Skeletal muscle satellite cell (primary cell): ENCODE data around the gene ADGRG2.

ENCODE experiments used
- H3K27me3 ChIP-seq: 2 replicates; pipeline ENCODE4 v1.7.0; 2013; ENCODE audit warnings: low read length; ENCODE audit not compliant: control insufficient read depth, insufficient read depth
- H3K36me3 ChIP-seq: 2 replicates; pipeline ENCODE4 v1.7.0; 2013; ENCODE audit warnings: mild to moderate bottlenecking, control low read depth, low read length; ENCODE audit not compliant: insufficient read depth
- H3K4me1 ChIP-seq: 2 replicates; pipeline ENCODE4 v1.7.0; 2013; ENCODE audit warnings: low read length; ENCODE audit not compliant: control insufficient read depth, insufficient read depth
- H3K4me2 ChIP-seq: 2 replicates; pipeline ENCODE4 v1.7.0; 2013; ENCODE audit warnings: mild to moderate bottlenecking, low read length
- H3K4me3 ChIP-seq: 2 replicates; pipeline ENCODE4 v1.7.0; 2013; ENCODE audit warnings: low read length
- H3K9ac ChIP-seq: 2 replicates; pipeline ENCODE4 v1.7.0; 2013; ENCODE audit warnings: mild to moderate bottlenecking, low read depth, low read length, moderate library complexity
- H3K9me3 ChIP-seq: replicated peaks from 2 replicates; pipeline ENCODE4 v1.7.0; 2013; ENCODE audit warnings: mild to moderate bottlenecking, control low read depth, low read length

ADGRG2 gene

GRCh38 chrX:18971506-18971905 lies 150.8 kb downstream of the ADGRG2 start:
- Histone ChIP-seq H3K4me3 (no peak overlapping the region), H3K27me3 (no peaks in the 10 kb centered on the region), H3K9me3 (no peaks in the 10 kb centered on the region), H3K9ac (no peak overlapping the region), H3K36me3 (no peaks in the 10 kb centered on the region), H3K4me2 (no peak overlapping the region), H3K4me1 (no peaks in the 10 kb centered on the region)

- no peaks in the 10 kb centered on the region for H3K4me1 ChIP-seq
- no peak overlapping the region for H3K9ac ChIP-seq
- no peak overlapping the region for H3K4me2 ChIP-seq
- H3K4me3 ChIP-seq = no peak overlapping the region
- no peaks in the 10 kb centered on the region for H3K36me3 ChIP-seq
- no peaks in the 10 kb centered on the region for H3K27me3 ChIP-seq
- H3K9me3 ChIP-seq = no peaks in the 10 kb centered on the region
Observed at GRCh38 chrX:18970465-18970864, 151.8 kb downstream of the ADGRG2 start.

- H3K27me3 ChIP-seq = no peaks in the 10 kb centered on the region
- H3K9me3 ChIP-seq = no peaks in the 10 kb centered on the region
- no peak overlapping the region for H3K9ac ChIP-seq
- H3K4me1 ChIP-seq = peaks cover 5% of the 10 kb centered on the region
- H3K36me3 ChIP-seq = no peaks in the 10 kb centered on the region
- no peak overlapping the region for H3K4me2 ChIP-seq
- no peak overlapping the region for H3K4me3 ChIP-seq
Observed at GRCh38 chrX:18966624-18967023, 155.6 kb downstream of the ADGRG2 start.

GRCh38 chrX:18964901-18965300 lies 157.4 kb downstream of the ADGRG2 start:
- Histone ChIP-seq H3K4me1 (peaks cover 7% of the 10 kb centered on the region), H3K9ac (no peak overlapping the region), H3K27me3 (no peaks in the 10 kb centered on the region), H3K9me3 (no peaks in the 10 kb centered on the region), H3K4me3 (no peak overlapping the region), H3K36me3 (no peaks in the 10 kb centered on the region), H3K4me2 (no peak overlapping the region)

GRCh38 chrX:18964026-18964425 lies 158.2 kb downstream of the ADGRG2 start:
- peaks cover 7% of the 10 kb centered on the region for H3K4me1 ChIP-seq
- no peaks in the 10 kb centered on the region for H3K9me3 ChIP-seq
- H3K4me3 ChIP-seq = no peak overlapping the region

GRCh38 chrX:18962329-18962728 lies 159.9 kb downstream of the ADGRG2 start:
- Histone ChIP-seq H3K4me3 (no peak overlapping the region), H3K36me3 (no peaks in the 10 kb centered on the region), H3K4me2 (peak overlapping the region; percentile 31), H3K9me3 (no peaks in the 10 kb centered on the region), H3K9ac (no peak overlapping the region), H3K4me1 (peaks cover 7% of the 10 kb centered on the region), H3K27me3 (no peaks in the 10 kb centered on the region)

More at GRCh38 chrX:18964026-18964425, 158.2 kb downstream of the ADGRG2 start:
- Histone ChIP-seq H3K9ac (no peak overlapping the region), H3K27me3 (no peaks in the 10 kb centered on the region), H3K36me3 (no peaks in the 10 kb centered on the region), H3K4me2 (no peak overlapping the region)

GRCh38 chrX:18961686-18962085 lies 160.6 kb downstream of the ADGRG2 start:
- no peak overlapping the region for H3K4me3 ChIP-seq
- H3K4me2 ChIP-seq = peak overlapping the region; percentile 31
- H3K27me3 ChIP-seq = no peaks in the 10 kb centered on the region
- no peaks in the 10 kb centered on the region for H3K9me3 ChIP-seq
- peaks cover 7% of the 10 kb centered on the region for H3K4me1 ChIP-seq
- H3K9ac ChIP-seq = no peak overlapping the region
- H3K36me3 ChIP-seq = no peaks in the 10 kb centered on the region

- no peak overlapping the region for H3K9ac ChIP-seq
- no peak overlapping the region for H3K4me3 ChIP-seq
- H3K27me3 ChIP-seq = no peaks in the 10 kb centered on the region
- H3K4me2 ChIP-seq = no peak overlapping the region
- no peaks in the 10 kb centered on the region for H3K36me3 ChIP-seq
- no peaks in the 10 kb centered on the region for H3K4me1 ChIP-seq
- no peaks in the 10 kb centered on the region for H3K9me3 ChIP-seq
Observed at GRCh38 chrX:18956303-18957032, 165.8 kb downstream of the ADGRG2 start.

- Histone ChIP-seq H3K36me3 (no peaks in the 10 kb centered on the region), H3K9ac (no peak overlapping the region), H3K27me3 (no peaks in the 10 kb centered on the region), H3K9me3 (no peaks in the 10 kb centered on the region), H3K4me1 (no peaks in the 10 kb centered on the region), H3K4me2 (no peak overlapping the region), H3K4me3 (no peak overlapping the region)
Observed at GRCh38 chrX:18955676-18956075, 166.6 kb downstream of the ADGRG2 start.

GRCh38 chrX:18951032-18951431 lies 171.2 kb downstream of the ADGRG2 start:
- Histone ChIP-seq H3K9ac (no peak overlapping the region), H3K9me3 (no peaks in the 10 kb centered on the region), H3K36me3 (peaks cover 2% of the 10 kb centered on the region), H3K4me3 (no peak overlapping the region), H3K4me1 (no peaks in the 10 kb centered on the region), H3K27me3 (no peaks in the 10 kb centered on the region), H3K4me2 (no peak overlapping the region)

- H3K4me1 ChIP-seq = no peaks in the 10 kb centered on the region
- H3K27me3 ChIP-seq = no peaks in the 10 kb centered on the region
- no peak overlapping the region for H3K9ac ChIP-seq
- H3K4me2 ChIP-seq = no peak overlapping the region
- H3K9me3 ChIP-seq = no peaks in the 10 kb centered on the region
- peaks cover 2% of the 10 kb centered on the region for H3K36me3 ChIP-seq
- no peak overlapping the region for H3K4me3 ChIP-seq
Observed at GRCh38 chrX:18949944-18950301, 172.3 kb downstream of the ADGRG2 start.

- Histone ChIP-seq H3K9ac (no peak overlapping the region), H3K9me3 (no peaks in the 10 kb centered on the region), H3K4me2 (no peak overlapping the region), H3K4me1 (no peaks in the 10 kb centered on the region), H3K4me3 (no peak overlapping the region), H3K36me3 (peaks cover 2% of the 10 kb centered on the region), H3K27me3 (no peaks in the 10 kb centered on the region)
Observed at GRCh38 chrX:18949291-18949943, 172.9 kb downstream of the ADGRG2 start.
